Measurements from ENCODE around the gene PFDN1. TPM values are rescaled to one million over a fixed set of nuclear protein-coding genes. Genes with fewer than 3 reads are reported as not detected.

Gene PFDN1
- total RNA-seq, 1 donor from 2014 or later, result 61.0 TPM

DNA sequence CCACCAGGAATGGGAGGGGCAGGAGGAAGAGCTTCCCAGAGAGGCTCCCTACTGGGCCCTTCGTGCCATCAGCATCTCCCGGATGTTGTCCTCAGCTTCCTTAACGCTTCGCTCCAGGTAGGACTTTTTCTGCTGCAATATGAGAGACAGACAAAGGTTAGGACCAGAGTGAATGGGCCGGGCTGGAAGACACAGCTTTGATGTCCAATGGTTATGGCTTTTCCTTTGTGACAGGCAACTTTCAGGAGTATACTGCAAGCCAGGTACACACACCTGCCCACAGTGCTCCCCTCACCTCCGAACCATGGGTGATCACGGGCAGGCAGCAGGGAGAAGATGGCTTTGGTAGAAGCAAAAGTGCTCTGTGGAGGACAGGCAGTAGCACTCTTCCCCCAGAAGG, 57.0 kb downstream of the PFDN1 start:
- H3K27me3 Mint-ChIP-seq (ENCODE audit: low read depth), result no peaks in the 10 kb centered on the region
- peaks cover 26% of the 10 kb centered on the region for H3K4me1 Mint-ChIP-seq (ENCODE audit: low read depth)
- intact Hi-C loops (cut with micrococcal nuclease), result no loop called here
- H3K27ac Mint-ChIP-seq, result no peak overlapping the region
- H3K36me3 Mint-ChIP-seq (ENCODE audit: low read depth), result peaks cover 17% of the 10 kb centered on the region
- no peak for DNase-seq (ENCODE audit: low spot score)
- H3K9me3 Mint-ChIP-seq, result no peaks in the 10 kb centered on the region
- no peak overlapping the region for H3K4me3 Mint-ChIP-seq (ENCODE audit: low read depth)

DNA sequence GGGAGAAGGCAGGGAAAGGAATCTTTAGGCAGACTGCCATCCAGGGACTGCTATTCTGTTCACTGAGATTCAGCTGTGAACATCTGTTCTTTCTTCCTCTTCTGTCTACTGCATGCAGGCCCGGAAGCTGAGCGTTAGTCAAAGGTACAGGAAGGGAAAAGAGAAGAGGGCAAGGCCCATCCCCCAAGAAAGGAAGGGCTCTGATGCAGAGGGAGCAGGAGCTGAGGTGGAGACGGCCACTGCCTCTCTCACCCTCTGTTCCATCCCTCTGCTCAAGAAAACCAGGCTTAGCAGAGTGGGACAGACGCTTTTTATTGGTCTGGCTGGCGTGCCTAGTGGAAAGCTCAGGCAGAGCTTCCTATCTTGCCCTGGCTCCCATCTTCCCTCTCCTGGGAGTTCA, 57.6 kb downstream of the PFDN1 start:
- intact Hi-C loops (cut with micrococcal nuclease), result no loop called here
- no peaks in the 10 kb centered on the region for H3K9me3 Mint-ChIP-seq

DNA sequence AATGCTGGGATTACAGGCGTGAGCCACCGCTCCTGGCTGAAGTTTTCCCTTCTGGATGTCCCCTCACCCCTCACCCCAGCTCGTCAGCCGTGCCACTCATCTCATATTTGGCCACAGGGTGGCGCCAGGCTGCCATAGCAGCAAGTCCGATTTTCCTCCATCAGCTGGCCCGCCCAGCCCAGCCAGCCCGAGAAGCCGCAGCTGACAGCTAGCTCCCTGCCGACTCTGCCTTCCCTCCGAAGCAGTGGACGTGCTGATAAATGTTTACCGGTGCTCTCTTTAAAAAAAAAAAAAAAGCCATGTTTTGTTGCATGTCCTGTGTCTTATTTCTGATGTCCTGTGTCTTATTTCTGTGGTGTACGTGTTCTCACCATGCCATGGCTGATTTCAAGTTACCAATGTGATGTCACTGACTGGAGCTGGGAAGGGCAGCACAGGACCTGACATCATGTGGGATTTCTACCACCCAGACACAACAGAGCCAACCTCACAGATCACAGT, 58.3 kb downstream of the PFDN1 start:
- Mint-ChIP-seq H3K4me1 (ENCODE audit: low read depth) (peaks cover 18% of the 10 kb centered on the region), H3K27ac (no peak overlapping the region), H3K36me3 (ENCODE audit: low read depth) (peaks cover 12% of the 10 kb centered on the region), H3K27me3 (ENCODE audit: low read depth) (no peaks in the 10 kb centered on the region), H3K4me3 (ENCODE audit: low read depth) (no peak overlapping the region), H3K9me3 (no peaks in the 10 kb centered on the region)
- intact Hi-C loops (cut with micrococcal nuclease), result loop anchor here (1.0 kb wide), 2 partner anchors 107 to 113 kb away; no protein-coding TSS in a partner anchor
- peak; percentile 66 for DNase-seq (ENCODE audit: low spot score)

More for the DNA sequence above, 57.6 kb downstream of the PFDN1 start:
- DNase-seq (ENCODE audit: low spot score), result no peak
- Mint-ChIP-seq H3K27me3 (ENCODE audit: low read depth) (no peaks in the 10 kb centered on the region), H3K36me3 (ENCODE audit: low read depth) (peaks cover 16% of the 10 kb centered on the region), H3K4me1 (ENCODE audit: low read depth) (peaks cover 23% of the 10 kb centered on the region), H3K27ac (no peak overlapping the region), H3K4me3 (ENCODE audit: low read depth) (no peak overlapping the region)

DNA sequence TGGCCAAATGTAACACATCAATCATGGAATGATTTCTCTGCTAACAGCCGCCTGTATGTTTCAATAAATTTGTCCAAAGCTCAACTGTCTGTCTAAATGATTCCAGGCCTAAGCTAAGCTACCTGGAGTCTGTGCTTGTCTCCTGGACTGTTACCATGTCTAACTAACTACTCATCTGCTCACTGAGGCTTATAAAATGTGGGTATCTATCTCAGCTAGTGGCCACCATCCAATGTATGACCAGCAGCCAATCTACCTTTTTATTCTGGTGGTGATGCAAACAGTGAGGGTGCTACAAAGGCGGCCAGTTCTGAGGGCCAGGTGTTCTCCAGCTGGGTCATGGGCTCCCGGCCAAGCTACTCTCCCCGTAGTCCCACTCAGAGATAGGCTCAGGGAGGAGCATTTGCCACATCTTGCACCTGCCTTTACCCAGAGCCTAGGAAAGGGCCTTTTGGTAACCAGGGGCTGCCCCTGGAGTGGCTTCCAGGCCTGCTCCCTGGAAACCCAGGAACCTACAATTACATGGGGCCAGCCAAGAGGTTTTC, 59.1 kb downstream of the PFDN1 start:
- DNase-seq (ENCODE audit: low spot score), result no peak
- H3K9me3 Mint-ChIP-seq, result no peaks in the 10 kb centered on the region
- intact Hi-C loops (cut with micrococcal nuclease), result loop anchor here (1.0 kb wide), 2 partner anchors 108 to 114 kb away; no protein-coding TSS in a partner anchor
- H3K36me3 Mint-ChIP-seq (ENCODE audit: low read depth), result peaks cover 12% of the 10 kb centered on the region
- H3K4me3 Mint-ChIP-seq (ENCODE audit: low read depth), result no peak overlapping the region
- no peak overlapping the region for H3K27ac Mint-ChIP-seq
- H3K4me1 Mint-ChIP-seq (ENCODE audit: low read depth), result peaks cover 12% of the 10 kb centered on the region
- H3K27me3 Mint-ChIP-seq (ENCODE audit: low read depth), result no peaks in the 10 kb centered on the region

DNA sequence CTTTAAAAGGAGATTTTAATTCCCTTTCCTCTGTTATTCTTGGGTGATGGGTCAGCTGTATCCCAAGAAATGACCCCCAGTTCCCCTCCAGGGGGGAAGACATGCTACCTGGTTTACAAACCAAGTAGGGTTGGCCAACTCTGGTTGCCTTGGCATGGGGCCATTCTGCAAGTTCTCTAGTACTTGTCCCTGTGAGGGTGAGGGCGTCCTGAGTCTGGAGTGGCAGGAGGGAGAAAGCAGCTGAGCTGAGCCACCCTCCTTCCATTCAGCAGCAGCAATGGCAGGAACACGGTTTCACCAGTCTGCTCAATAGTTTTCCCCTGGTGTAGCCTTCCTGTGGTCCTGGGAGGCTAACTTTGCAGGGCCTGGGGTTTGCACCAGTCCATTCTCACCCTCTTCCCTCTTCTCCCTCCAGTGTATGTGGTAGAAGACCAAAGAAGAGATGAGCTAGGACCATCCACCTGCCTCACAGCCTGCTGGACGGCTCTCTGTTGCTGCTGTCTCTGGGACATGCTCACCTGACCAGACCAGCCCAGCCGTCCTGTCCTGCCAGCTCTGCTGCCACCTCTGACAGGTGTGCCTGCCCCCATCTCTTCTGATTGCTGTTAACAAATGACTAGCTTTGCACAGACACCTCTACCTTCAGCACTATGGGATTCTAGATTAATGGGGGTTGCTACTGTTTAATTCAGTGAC, 59.9 kb downstream of the PFDN1 start:
- intact Hi-C loops (cut with micrococcal nuclease), result no loop called here
- H3K27me3 Mint-ChIP-seq (ENCODE audit: low read depth), result no peaks in the 10 kb centered on the region
- H3K36me3 Mint-ChIP-seq (ENCODE audit: low read depth), result peaks cover 12% of the 10 kb centered on the region
- no peaks in the 10 kb centered on the region for H3K9me3 Mint-ChIP-seq
- H3K4me1 Mint-ChIP-seq (ENCODE audit: low read depth), result peaks cover 12% of the 10 kb centered on the region
- no peak for DNase-seq (ENCODE audit: low spot score)
- H3K27ac Mint-ChIP-seq, result no peak overlapping the region
- H3K4me3 Mint-ChIP-seq (ENCODE audit: low read depth), result no peak overlapping the region

DNA sequence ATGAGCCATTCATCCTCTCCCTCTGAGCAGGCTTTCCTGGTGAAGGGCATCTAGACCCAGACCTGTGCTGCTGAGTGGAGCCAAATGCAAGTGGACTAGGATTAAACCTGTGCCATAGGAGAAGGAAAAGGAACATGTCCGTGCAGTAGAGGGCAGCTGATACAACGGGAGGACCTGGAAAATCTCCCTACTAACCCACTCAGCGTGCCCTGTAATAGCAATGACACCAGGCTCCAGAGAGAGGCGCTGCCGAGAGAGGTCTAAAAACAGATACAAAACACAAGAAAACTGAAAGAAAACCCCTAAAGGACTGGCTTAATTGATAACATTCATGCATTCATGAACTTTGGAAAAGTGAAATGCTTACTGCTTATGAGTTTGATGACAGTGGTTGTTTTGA, 60.8 kb downstream of the PFDN1 start:
- no peak overlapping the region for H3K27ac Mint-ChIP-seq
- H3K36me3 Mint-ChIP-seq (ENCODE audit: low read depth), result peaks cover 12% of the 10 kb centered on the region
- no peak for DNase-seq (ENCODE audit: low spot score)
- intact Hi-C loops (cut with micrococcal nuclease), result no loop called here
- H3K4me1 Mint-ChIP-seq (ENCODE audit: low read depth), result peaks cover 12% of the 10 kb centered on the region
- H3K27me3 Mint-ChIP-seq (ENCODE audit: low read depth), result no peaks in the 10 kb centered on the region
- no peak overlapping the region for H3K4me3 Mint-ChIP-seq (ENCODE audit: low read depth)
- H3K9me3 Mint-ChIP-seq, result no peaks in the 10 kb centered on the region

DNA sequence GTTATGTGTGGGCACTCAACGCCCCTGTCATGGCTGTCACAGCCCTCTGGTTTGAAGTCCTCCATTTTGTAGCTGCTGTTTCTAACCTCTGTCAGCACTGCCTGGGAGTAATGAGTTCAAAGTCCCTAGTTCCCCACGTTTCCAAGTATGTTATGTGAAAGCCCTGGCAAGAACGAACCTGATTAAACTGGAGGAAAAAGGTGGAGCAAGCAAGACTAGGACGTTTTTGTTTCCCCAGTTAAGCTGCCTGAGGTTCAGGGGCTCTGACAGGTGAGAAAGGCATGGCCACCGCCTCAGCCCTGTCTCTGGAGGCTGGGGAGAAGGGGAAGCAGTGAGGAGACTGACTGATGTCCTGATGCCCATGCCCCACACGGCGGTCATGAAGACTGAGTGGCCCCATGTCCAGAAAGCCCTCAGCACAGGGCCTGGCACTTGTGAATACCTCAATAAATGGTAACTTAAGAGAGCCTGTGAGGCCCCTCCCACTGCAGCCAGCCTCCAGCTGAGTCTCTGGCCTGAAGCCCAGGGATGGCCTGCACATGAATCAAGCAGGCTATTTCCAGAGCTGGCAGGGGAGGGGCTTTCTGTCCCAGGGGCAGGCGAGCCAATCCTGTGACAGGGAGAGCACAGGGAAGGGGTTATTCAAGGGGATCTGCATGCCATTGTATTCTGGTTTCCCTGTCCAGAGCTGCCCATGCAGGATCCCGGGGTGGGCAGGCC, 61.8 kb downstream of the PFDN1 start:
- Mint-ChIP-seq H3K27ac (no peak overlapping the region), H3K36me3 (ENCODE audit: low read depth) (peaks cover 12% of the 10 kb centered on the region), H3K9me3 (no peaks in the 10 kb centered on the region), H3K4me1 (ENCODE audit: low read depth) (peaks cover 9% of the 10 kb centered on the region), H3K27me3 (ENCODE audit: low read depth) (no peaks in the 10 kb centered on the region), H3K4me3 (ENCODE audit: low read depth) (no peak overlapping the region)
- no peak for DNase-seq (ENCODE audit: low spot score)
- intact Hi-C loops (cut with micrococcal nuclease), result loop anchor here (1.0 kb wide), 2 partner anchors 110 to 116 kb away; no protein-coding TSS in a partner anchor

DNA sequence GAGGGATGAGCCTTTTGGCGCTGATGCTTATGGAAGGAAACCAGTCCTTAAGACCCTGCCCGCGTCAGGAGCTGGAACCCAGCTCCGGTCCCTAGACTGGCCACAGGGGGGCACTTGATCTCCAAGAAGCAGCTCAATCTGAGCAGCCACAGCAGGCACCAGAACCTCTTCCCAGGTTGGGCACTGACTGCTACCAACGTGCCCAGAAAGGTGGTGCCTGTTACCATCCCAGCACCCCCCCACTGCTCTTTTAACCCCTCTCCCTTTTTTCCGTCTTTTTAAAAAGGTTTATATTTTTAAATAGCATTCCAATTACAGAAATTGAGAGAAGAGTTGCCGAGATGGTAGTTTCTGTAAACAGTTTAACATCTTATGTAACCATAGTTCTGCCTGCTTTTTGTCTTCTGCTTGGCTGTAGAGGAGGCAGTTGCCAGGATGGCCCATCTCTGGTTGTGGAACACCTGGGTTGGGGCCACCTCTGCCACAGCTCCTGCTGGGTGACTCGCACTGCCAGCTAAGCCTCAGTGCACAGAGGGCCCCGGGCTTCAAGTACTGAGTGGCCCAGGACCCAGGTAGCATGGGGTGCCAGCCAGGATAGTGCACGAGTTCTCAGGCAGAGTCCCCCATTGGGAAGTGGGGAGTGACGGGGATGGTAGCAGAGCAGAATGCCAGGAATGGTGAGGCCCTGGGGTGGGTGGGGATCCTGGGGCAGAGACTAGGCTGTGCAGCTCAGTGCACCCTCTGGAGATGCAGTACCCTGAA, 62.8 kb downstream of the PFDN1 start:
- H3K9me3 Mint-ChIP-seq, result no peaks in the 10 kb centered on the region
- intact Hi-C loops (cut with micrococcal nuclease), result loop anchor here (1.0 kb wide), 2 partner anchors 111 to 117 kb away; no protein-coding TSS in a partner anchor
- H3K27me3 Mint-ChIP-seq (ENCODE audit: low read depth), result no peaks in the 10 kb centered on the region
- peak; percentile 51 for DNase-seq (ENCODE audit: low spot score)
- H3K36me3 Mint-ChIP-seq (ENCODE audit: low read depth), result peaks cover 8% of the 10 kb centered on the region
- H3K4me3 Mint-ChIP-seq (ENCODE audit: low read depth), result no peak overlapping the region
- H3K27ac Mint-ChIP-seq, result no peak overlapping the region
- peaks cover 6% of the 10 kb centered on the region for H3K4me1 Mint-ChIP-seq (ENCODE audit: low read depth)

DNA sequence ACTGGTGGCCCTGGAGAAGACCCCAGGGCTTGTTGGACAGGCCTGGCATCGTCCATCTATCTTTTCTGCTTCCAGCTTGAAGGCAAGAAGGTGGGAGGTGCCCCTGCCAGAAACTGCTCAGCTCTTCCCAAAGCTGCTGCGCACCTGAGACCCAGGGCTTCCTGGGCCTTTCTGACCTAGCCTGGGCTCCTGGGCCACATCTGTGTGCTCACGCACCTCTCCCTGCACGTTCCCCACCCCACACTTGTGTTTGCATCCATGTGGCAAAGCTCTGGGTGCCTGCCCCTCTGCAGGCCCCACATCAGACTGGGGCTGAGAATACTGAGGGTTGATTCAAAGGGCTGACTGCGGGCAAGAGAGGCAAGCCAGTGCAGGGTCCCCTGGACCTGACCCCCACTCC, 63.4 kb downstream of the PFDN1 start:
- Mint-ChIP-seq H3K27me3 (ENCODE audit: low read depth) (no peaks in the 10 kb centered on the region), H3K4me3 (ENCODE audit: low read depth) (no peak overlapping the region)

DNA sequence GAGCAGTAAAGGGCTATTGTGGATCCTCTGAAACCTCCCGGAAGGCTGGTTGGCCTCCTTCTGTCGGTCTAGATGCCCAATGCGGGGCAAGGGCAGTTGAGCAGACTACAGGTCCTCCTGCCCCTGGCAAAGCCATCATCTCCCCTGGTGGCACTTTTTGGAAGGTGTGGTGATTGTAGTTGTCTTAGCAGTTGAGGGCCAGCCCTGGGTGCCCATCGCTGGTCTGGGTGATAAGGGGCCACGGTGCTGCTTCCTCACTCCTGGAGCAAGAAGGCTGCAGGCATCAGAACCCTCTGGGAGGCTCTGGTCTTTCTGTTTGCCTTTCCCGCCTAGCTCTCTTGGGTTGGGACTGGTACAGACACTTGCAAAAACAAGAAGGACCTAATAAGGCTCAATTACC, 64.1 kb downstream of the PFDN1 start:
- Mint-ChIP-seq H3K36me3 (ENCODE audit: low read depth) (no peaks in the 10 kb centered on the region), H3K4me1 (ENCODE audit: low read depth) (no peaks in the 10 kb centered on the region), H3K4me3 (ENCODE audit: low read depth) (no peak overlapping the region), H3K27ac (no peak overlapping the region), H3K9me3 (no peaks in the 10 kb centered on the region), H3K27me3 (ENCODE audit: low read depth) (peaks cover under 1% of the 10 kb centered on the region)
- DNase-seq (ENCODE audit: low spot score), result no peak
- intact Hi-C loops (cut with micrococcal nuclease), result no loop called here

More for the DNA sequence above, 63.4 kb downstream of the PFDN1 start:
- Mint-ChIP-seq H3K9me3 (no peaks in the 10 kb centered on the region), H3K36me3 (ENCODE audit: low read depth) (peaks cover 2% of the 10 kb centered on the region), H3K4me1 (ENCODE audit: low read depth) (no peaks in the 10 kb centered on the region), H3K27ac (no peak overlapping the region)
- intact Hi-C loops (cut with micrococcal nuclease), result no loop called here
- no peak for DNase-seq (ENCODE audit: low spot score)

DNA sequence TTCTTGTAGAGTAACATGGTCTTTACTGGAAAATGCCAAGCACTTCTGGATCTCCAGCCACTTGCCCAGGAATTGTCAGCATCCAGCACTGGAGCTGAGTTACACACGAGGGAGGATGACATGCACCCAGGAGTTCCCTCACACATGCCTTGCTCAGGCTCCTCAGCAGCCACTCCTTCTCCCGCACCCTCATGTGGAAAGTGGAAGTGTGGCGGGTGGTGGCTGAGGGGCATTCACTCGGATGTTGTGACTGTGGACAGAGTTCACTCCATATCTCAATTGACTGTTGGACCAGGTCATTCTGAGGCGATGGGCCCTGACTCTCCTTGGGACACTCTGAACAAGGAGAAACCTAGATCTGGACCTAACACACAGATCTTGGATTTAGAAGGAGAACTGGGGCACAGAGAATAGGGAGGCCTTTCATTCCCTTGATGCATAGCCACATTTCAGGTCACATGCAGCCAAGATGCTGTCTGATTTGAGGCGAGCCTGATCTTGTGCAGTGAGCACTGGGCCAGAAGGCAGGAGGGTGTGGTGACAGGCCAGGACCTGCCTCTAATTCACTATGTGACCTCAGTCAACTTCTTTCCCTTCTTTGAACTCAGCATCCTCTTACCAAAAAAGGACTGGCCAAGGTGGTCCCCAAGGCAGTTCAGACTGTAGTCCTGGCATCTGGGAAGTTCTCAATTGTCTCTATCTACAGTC, 65.9 kb downstream of the PFDN1 start:
- no peak overlapping the region for H3K4me3 Mint-ChIP-seq (ENCODE audit: low read depth)
- no peak for DNase-seq (ENCODE audit: low spot score)
- intact Hi-C loops (cut with micrococcal nuclease), result no loop called here
- H3K27ac Mint-ChIP-seq, result no peak overlapping the region
- H3K27me3 Mint-ChIP-seq (ENCODE audit: low read depth), result peaks cover 7% of the 10 kb centered on the region
- H3K4me1 Mint-ChIP-seq (ENCODE audit: low read depth), result no peaks in the 10 kb centered on the region
- H3K9me3 Mint-ChIP-seq, result no peaks in the 10 kb centered on the region
- no peaks in the 10 kb centered on the region for H3K36me3 Mint-ChIP-seq (ENCODE audit: low read depth)

Measured in activated T-helper 2 cell treated with anti-CD3 and anti-CD28 coated beads, Interferon-gamma antibody, Interleukin-2, Interleukin-4, amounts not matched to agents 10 μg/mL and 5 μg/mL and 100 μg/mL, durations not matched to agents 14 hours and 24 hours and 36 hours (primary cell).